SH-SY5Y (cell line): ENCODE data around the gene LAS1L.

Source experiments
- GATA2 ChIP-seq: IDR thresholded peaks from 2 replicates; pipeline ENCODE4 v1.6.1; 2011; ENCODE audit warnings: mild to moderate bottlenecking, low read depth, low read length
- GATA3 ChIP-seq: IDR thresholded peaks from 2 replicates; pipeline ENCODE4 v1.6.1; 2011; ENCODE audit warnings: low read depth, mild to moderate bottlenecking, low read length, moderate library complexity

- TF ChIP-seq GATA2 (no peak), GATA3 (no peak)
Measured at GRCh38 chrX:65574356-65574755, 39.8 kb upstream of the LAS1L start.
